Measurements from ENCODE around the gene SPEF2. TPM values are rescaled to one million over a fixed set of nuclear protein-coding genes. Genes with fewer than 3 reads are reported as not detected.

Gene SPEF2
- total and polyA plus RNA-seq, 9 of the 15 experiments (the other 6 are each of a cell fraction or from before 2014, with no cell fraction given) = 0.11 to 0.62 (median 0.20) TPM; not detected in 2

DNA sequence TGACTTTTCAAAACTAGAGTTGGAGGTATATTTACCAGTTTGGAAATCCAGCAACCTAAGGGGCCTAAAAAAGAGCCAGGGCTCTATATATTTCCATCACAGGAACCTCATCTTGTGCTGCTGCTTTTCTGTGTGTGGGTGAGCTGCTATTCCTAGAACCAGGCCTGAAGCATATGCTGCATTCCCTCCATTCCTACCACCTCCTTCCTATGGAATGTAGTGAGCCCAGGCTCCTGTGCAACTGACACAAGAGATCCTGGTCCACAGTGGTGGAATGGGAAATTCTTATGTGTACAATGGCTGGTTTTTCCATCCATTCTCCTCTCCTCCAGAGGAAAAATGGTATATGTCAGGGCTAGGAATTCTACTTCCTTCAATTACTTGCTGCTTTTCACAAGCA is 39.1 kb downstream of the SPEF2 start (continued):
- TF ChIP-seq, protein P1, sequence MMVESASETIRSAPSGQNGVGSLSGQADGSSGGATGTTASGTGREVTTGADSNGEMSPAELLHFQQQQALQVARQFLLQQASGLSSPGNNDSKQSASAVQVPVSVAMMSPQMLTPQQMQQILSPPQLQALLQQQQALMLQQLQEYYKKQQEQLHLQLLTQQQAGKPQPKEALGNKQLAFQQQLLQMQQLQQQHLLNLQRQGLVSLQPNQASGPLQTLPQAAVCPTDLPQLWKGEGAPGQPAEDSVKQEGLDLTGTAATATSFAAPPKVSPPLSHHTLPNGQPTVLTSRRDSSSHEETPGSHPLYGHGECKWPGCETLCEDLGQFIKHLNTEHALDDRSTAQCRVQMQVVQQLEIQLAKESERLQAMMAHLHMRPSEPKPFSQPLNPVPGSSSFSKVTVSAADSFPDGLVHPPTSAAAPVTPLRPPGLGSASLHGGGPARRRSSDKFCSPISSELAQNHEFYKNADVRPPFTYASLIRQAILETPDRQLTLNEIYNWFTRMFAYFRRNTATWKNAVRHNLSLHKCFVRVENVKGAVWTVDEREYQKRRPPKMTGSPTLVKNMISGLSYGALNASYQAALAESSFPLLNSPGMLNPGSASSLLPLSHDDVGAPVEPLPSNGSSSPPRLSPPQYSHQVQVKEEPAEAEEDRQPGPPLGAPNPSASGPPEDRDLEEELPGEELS (CRISPR knock-in tag; IDR thresholded peaks at IDR 0.05; ENCODE audit: borderline replicate concordance) = no peak
- TF ChIP-seq SRSF9 (IDR thresholded peaks at IDR 0.05; ENCODE audit: borderline replicate concordance, low read depth, low read length) (no peak), TRIM28 (IDR thresholded peaks at IDR 0.05) (no peak)

DNA sequence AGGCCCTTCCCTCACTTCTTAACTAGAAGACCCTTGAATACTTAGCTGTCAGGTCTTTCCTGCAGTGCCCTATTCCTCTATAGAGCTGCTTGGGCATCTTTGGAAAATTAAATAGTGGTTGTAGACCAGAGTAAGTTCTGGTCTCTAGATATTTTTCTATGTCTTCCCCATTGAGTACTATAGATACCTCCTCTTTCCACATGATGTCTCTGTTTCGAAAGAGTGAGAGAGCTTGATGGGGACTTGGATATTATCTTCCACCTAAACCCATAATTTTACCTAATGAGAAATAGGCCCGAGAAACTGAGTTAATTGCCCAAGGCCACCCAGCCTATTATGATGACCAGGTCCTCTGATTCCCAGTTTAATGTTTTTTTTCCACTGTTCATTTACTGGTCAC is 40.2 kb downstream of the SPEF2 start:
- no TSS peak for BruUV-seq (replicated peaks)
- H3K27ac ChIP-seq (ENCODE audit: extremely low read depth, low read depth, low read length) = no peak overlapping the region
- no peak for DNase-seq (ENCODE audit: extremely low read depth in 1 of 4, low spot score in 3 of 4)
- no peaks in the 10 kb centered on the region for H3K4me1 ChIP-seq (replicated peaks in 1 of 2; ENCODE audit: control insufficient read depth in 2 of 2, insufficient read depth in 2 of 2, low read length in 2 of 2)
- ChIA-PET POLR2A (no interaction called here), CTCF (ENCODE audit: low intra/inter-chr PET ratio) (no interaction called here)
- ATAC-seq = no peak
- H3K4me2 ChIP-seq (ENCODE audit: insufficient read depth, low read length) = no peak overlapping the region
- H3K27me3 ChIP-seq (ENCODE audit: control insufficient read depth in 2 of 2, insufficient read depth in 2 of 2, low read length in 2 of 2) = no peaks in the 10 kb centered on the region
- H3K36me3 ChIP-seq (ENCODE audit: control insufficient read depth, insufficient read depth, low read length) = no peaks in the 10 kb centered on the region
- no peaks in the 10 kb centered on the region for H3K9me1 ChIP-seq (ENCODE audit: control insufficient read depth, insufficient read depth, low read length)
- in situ Hi-C loops (cut with MboI) = no loop called here
- intact Hi-C loops (cut with micrococcal nuclease) = no loop called here
- no peak overlapping the region for H3K9ac ChIP-seq (ENCODE audit: insufficient read depth in 1 of 2, low read depth in 2 of 2, low read length in 2 of 2)
- H2AFZ ChIP-seq (ENCODE audit: low read depth, low read length) = no peak overlapping the region
- H3K79me2 ChIP-seq (ENCODE audit: control insufficient read depth, insufficient read depth, low read length) = no peaks in the 10 kb centered on the region
- no peaks in the 10 kb centered on the region; the same call in 1 of the 2 replicates for H3K9me3 ChIP-seq (replicated peaks; ENCODE audit: control insufficient read depth, insufficient read depth, low read depth, low read length)
- no peaks in the 10 kb centered on the region for H4K20me1 ChIP-seq (replicated peaks; ENCODE audit: control insufficient read depth, insufficient read depth, low read length)
- no peak for FAIRE-seq
- H3K4me3 ChIP-seq = no peak overlapping the region
- 2% methylated on average over 2 of the region's 2 CpGs for WGBS (ENCODE audit: insufficient coverage, low coverage, missing lambda C conversion rate)
- no peak for TF ChIP-seq MAFK (IDR thresholded peaks at IDR 0.05; ENCODE audit: low read length)
- TF ChIP-seq, protein P2, sequence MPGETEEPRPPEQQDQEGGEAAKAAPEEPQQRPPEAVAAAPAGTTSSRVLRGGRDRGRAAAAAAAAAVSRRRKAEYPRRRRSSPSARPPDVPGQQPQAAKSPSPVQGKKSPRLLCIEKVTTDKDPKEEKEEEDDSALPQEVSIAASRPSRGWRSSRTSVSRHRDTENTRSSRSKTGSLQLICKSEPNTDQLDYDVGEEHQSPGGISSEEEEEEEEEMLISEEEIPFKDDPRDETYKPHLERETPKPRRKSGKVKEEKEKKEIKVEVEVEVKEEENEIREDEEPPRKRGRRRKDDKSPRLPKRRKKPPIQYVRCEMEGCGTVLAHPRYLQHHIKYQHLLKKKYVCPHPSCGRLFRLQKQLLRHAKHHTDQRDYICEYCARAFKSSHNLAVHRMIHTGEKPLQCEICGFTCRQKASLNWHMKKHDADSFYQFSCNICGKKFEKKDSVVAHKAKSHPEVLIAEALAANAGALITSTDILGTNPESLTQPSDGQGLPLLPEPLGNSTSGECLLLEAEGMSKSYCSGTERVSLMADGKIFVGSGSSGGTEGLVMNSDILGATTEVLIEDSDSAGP (CRISPR knock-in tag; IDR thresholded peaks at IDR 0.05) = no peak
- TF ChIP-seq, protein P3, sequence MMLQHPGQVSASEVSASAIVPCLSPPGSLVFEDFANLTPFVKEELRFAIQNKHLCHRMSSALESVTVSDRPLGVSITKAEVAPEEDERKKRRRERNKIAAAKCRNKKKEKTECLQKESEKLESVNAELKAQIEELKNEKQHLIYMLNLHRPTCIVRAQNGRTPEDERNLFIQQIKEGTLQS (IDR thresholded peaks at IDR 0.05) = no peak
- TF ChIP-seq, protein P3 (CRISPR knock-in tag; conservative IDR thresholded peaks at IDR 0.05) = no peak
- TF ChIP-seq FOXA1 (IDR thresholded peaks at IDR 0.05; ENCODE audit: borderline replicate concordance) = no peak
- no peak for TF ChIP-seq ZBTB7A (IDR thresholded peaks at IDR 0.05; ENCODE audit: borderline replicate concordance, control insufficient read depth, low read depth, low read length)
- TF ChIP-seq, protein P4, sequence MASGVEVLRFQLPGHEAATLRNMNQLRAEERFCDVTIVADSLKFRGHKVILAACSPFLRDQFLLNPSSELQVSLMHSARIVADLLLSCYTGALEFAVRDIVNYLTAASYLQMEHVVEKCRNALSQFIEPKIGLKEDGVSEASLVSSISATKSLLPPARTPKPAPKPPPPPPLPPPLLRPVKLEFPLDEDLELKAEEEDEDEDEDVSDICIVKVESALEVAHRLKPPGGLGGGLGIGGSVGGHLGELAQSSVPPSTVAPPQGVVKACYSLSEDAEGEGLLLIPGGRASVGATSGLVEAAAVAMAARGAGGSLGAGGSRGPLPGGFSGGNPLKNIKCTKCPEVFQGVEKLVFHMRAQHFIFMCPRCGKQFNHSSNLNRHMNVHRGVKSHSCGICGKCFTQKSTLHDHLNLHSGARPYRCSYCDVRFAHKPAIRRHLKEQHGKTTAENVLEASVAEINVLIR (CRISPR knock-in tag; IDR thresholded peaks at IDR 0.05) = no peak
- TF ChIP-seq, protein P5, sequence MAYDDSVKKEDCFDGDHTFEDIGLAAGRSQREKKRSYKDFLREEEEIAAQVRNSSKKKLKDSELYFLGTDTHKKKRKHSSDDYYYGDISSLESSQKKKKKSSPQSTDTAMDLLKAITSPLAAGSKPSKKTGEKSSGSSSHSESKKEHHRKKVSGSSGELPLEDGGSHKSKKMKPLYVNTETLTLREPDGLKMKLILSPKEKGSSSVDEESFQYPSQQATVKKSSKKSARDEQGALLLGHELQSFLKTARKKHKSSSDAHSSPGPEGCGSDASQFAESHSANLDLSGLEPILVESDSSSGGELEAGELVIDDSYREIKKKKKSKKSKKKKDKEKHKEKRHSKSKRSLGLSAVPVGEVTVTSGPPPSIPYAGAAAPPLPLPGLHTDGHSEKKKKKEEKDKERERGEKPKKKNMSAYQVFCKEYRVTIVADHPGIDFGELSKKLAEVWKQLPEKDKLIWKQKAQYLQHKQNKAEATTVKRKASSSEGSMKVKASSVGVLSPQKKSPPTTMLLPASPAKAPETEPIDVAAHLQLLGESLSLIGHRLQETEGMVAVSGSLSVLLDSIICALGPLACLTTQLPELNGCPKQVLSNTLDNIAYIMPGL (CRISPR knock-in tag; IDR thresholded peaks at IDR 0.05) = no peak
- TF ChIP-seq, protein P6, sequence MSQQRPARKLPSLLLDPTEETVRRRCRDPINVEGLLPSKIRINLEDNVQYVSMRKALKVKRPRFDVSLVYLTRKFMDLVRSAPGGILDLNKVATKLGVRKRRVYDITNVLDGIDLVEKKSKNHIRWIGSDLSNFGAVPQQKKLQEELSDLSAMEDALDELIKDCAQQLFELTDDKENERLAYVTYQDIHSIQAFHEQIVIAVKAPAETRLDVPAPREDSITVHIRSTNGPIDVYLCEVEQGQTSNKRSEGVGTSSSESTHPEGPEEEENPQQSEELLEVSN (IDR thresholded peaks at IDR 0.05; ENCODE audit: borderline replicate concordance in 1 of 2, extremely low read depth in 1 of 2, insufficient read depth in 1 of 2, insufficient read length in 1 of 2, low read depth in 1 of 2, low read length in 1 of 2, poor library complexity in 1 of 2, severe bottlenecking in 1 of 2) = no peak
